Spleen (tissue), 7 donors: Measurements from ENCODE around the gene BPIFB3.

Experiments used
- CTCF ChIP-seq, 11 experiments: fragments of 200-600 bp in 7 of 11; fragments of 450-650 bp in 4 of 11; sonication (generic) in 4 of 11; IDR thresholded peaks in 8 of 11; conservative IDR thresholded peaks in 3 of 11; 1 replicate in 7 of 11; 2 replicates in 4 of 11; pipeline versions ENCODE4 v1.4.0 to v1.8.0; 2016 to 2021; ENCODE audit warnings: antibody characterized with exemption in 11 of 11, inconsistent platforms in 4 of 11, mild to moderate bottlenecking in 1 of 11
- POLR2A ChIP-seq, 3 donors: fragments of 450-650 bp; IDR thresholded peaks; one replicate each; pipeline ENCODE4 v1.5.1; 2017; ENCODE audit warnings: antibody characterized with exemption in 3 of 3, mild to moderate bottlenecking in 1 of 3
- donor health status: DM: no; HTN: no; CAD: no; lungs with moderate emphysema.
- donor health status: DM: no; HTN: no; CAD: no.
- donor health status: DM: no; HTN: no; CAD: no.

GRCh38 chr20:33120934-33121333, 67.2 kb downstream of the BPIFB3 start:
- TF ChIP-seq CTCF (IDR thresholded peaks at IDR 0.05 in 8 of 11, conservative IDR thresholded peaks at IDR 0.05 in 3 of 11) (no peak), POLR2A (IDR thresholded peaks at IDR 0.05) (no peak)
